ENCODE results near the gene SPATA31A7.
"Not testable (repeated sequence)": the region's sequence is repeated elsewhere in the genome, so short reads cannot be mapped to it uniquely, and the experiment has no call there.

SPATA31A7 gene

GRCh38 chr9:61189736-61190135 is at the start of gene SPATA31A7:
Gene SPATA31A7 (plus strand): TSS chr9:61190036. CDS start chr9:61190065, 29 bp downstream.
- not testable (repeated sequence) for DNase-seq (ENCODE audit: low read depth in 2 of 2, low spot score in 1 of 2)

DNA sequence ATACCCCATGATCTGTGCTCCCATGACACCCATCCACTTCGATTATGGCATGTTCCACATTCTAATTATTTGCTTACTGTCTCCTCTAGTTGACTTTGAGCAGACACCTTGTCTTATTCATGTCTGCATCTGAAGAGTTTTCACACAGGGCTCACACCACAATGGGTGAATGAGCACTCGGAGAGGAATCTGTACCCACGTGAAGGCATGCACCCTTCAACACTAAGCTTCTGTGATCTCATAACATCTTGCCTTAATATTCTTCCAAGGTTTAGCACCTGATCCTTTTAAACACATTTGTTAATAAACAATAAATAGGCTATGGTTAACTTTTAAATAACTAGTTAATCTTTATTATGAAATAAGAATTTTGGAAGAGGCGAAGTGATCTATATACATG is 36.6 kb downstream of the SPATA31A7 start:
- not testable (repeated sequence) for DNase-seq (ENCODE audit: low read depth in 2 of 2, low spot score in 1 of 2)

Measured in stimulated activated CD8-positive, alpha-beta memory T cell treated with anti-CD3 and anti-CD28 coated beads, Interleukin-4, amount 100 ng/mL, for 4 hours (primary cell).